Adrenal gland (tissue), 12 donors: ENCODE data around the gene SBNO2. TPM values are rescaled to one million over a fixed set of nuclear protein-coding genes. Genes with fewer than 3 reads are reported as not detected.

ENCODE experiments used
- DNase-seq, 7 donors: peaks; one replicate each; pipeline ENCODE4 v3.0.0-alpha.2; 2019 to 2020
- H3K27ac ChIP-seq, 5 donors: fragments of 200-600 bp; sonication (generic) in 4 of 5; 1 replicate in 3 of 5; 2 replicates in 2 of 5; pipeline versions ENCODE4 v1.5.1 to v1.8.0; 2016 to 2020; ENCODE audit warnings: mild to moderate bottlenecking in 1 of 5
- H3K27me3 ChIP-seq: fragments of 200-600 bp; 2 replicates; pipeline ENCODE4 v1.8.0; 2021
- H3K36me3 ChIP-seq, 2 donors: fragments of 200-600 bp; replicated peaks in 1 of 2; 1 replicate in 1 of 2; 2 replicates in 1 of 2; pipeline versions ENCODE4 v1.5.1 to v1.8.0; 2018 to 2022
- H3K4me1 ChIP-seq, 2 donors: fragments of 200-600 bp; replicated peaks in 1 of 2; 1 replicate in 1 of 2; 2 replicates in 1 of 2; pipeline versions ENCODE4 v1.5.1 to v1.8.0; 2018 to 2021
- H3K4me3 ChIP-seq, 4 donors: fragments of 200-600 bp; sonication (generic) in 3 of 4; one replicate each; pipeline ENCODE4 v1.5.1; 2016 to 2018
- H3K9me3 ChIP-seq, 3 donors: fragments of 200-600 bp; sonication (generic) in 1 of 3; replicated peaks in 1 of 3; 1 replicate in 2 of 3; 2 replicates in 1 of 3; pipeline versions ENCODE4 v1.5.1 to v1.8.0; 2016 to 2021
- CTCF ChIP-seq, 6 experiments: fragments of 450-650 bp in 4 of 6; fragments of 200-600 bp in 2 of 6; sonication (generic) in 1 of 6; IDR thresholded peaks; 1 replicate in 5 of 6; 2 replicates in 1 of 6; pipeline versions ENCODE4 v1.5.1 to v1.8.0; 2016 to 2021; ENCODE audit warnings: antibody characterized with exemption in 6 of 6, mild to moderate bottlenecking in 2 of 6, moderate library complexity in 1 of 6
- POLR2A ChIP-seq, 2 donors: fragments of 450-650 bp; IDR thresholded peaks; one replicate each; pipeline ENCODE4 v1.6.1; 2017; ENCODE audit warnings: antibody characterized with exemption in 2 of 2, mild to moderate bottlenecking in 2 of 2, moderate library complexity in 1 of 2
- WGBS, 4 donors: extraction: QIAGEN DNeasy Blood & Tissue Kit in 2 of 4; methylation state at CpG; one replicate each; pipeline versions ENCODE4 v1.1.5 to v1.1.7; 2013 to 2017; 5-methylcytosine and 5-hydroxymethylcytosine counted together
- intact Hi-C, 2 donors: fragments of 100-400 bp; cut with DNase I; formaldehyde crosslinking; loops; one replicate each; pipeline versions ENCODE4 v1.14.1 to v1.15.0; 2022 to 2023
- polyA plus RNA-seq, 3 donors: library from polyadenylated mRNA; stranded (reverse); fragments of 200-250 nt in 2 of 3; fragments of 350-450 nt in 1 of 3; fragmentation: Illumina TruSeq in 1 of 3; extraction: RNeasy Lipid Tissue Mini Kit (QIAGEN cat#74804) in 1 of 3; gene quantifications; one replicate each; pipeline ENCODE4 v1.2.3, GENCODE V29; 2013 to 2014
- total RNA-seq, 9 donors: library from RNA; depleted of rRNA in 4 of 9; stranded (reverse); fragments of >200 nt in 4 of 9; fragments of 120-200 nt in 1 of 9; fragmentation: NEBNext Ultra II Directional in 1 of 9; extraction: Animal tissue kit (Norgen Biotek cat#: 25700) in 1 of 9; gene quantifications; one replicate each; pipeline versions ENCODE4 v1.1.0 to v1.2.4, GENCODE V29; 2013 to 2023
- donor health status: healthy with polysubstance abuse.
- donor health status: Bipolar disorder and iron deficiency.
- donor health status: DM: yes; HTN: yes; CAD: no.
- donor health status: DM: no; HTN: no; CAD: no.
- donor health status: DM: no; HTN: no; CAD: no.
- donor health status: DM: yes; HTN: yes; CAD: no.

SBNO2 gene
- total and polyA plus RNA-seq, 12 donors = 13.6 to 176 (median 74.7) TPM

- peaks cover 0 to 5% of the 10 kb centered on the region in 2 donors for H3K36me3 ChIP-seq
- H3K4me1 ChIP-seq = peaks cover 46 to 56% of the 10 kb centered on the region in 2 donors
- no peak for TF ChIP-seq CTCF (IDR thresholded peaks at IDR 0.05)
- TF ChIP-seq POLR2A (IDR thresholded peaks at IDR 0.05) = no peak
- H3K27ac ChIP-seq = peak overlapping the region in 4 of 5 donors; percentile 74 to 88 (median 82)
- H3K27me3 ChIP-seq = no peaks in the 10 kb centered on the region
- no peak overlapping the region for H3K4me3 ChIP-seq
- peak in 2 of 7 donors; percentile 22 to 48 for DNase-seq
- H3K9me3 ChIP-seq = no peaks in the 10 kb centered on the region
- WGBS, 4 donors = 62 to 83% (median 81%) methylated on average over 11 to 20 of the region's 20 CpGs
- intact Hi-C loops = no loop called here
These were observed 10.0 kb downstream of the SBNO2 start for GRCh38 chr19:1163934-1164683.

- Histone ChIP-seq H3K4me1 (peaks cover 39 to 53% of the 10 kb centered on the region in 2 donors), H3K4me3 (no peak overlapping the region), H3K27ac (peak overlapping the region; percentile 53 to 88 (median 79)), H3K9me3 (no peaks in the 10 kb centered on the region), H3K27me3 (no peaks in the 10 kb centered on the region), H3K36me3 (peaks cover 0 to 5% of the 10 kb centered on the region in 2 donors)
- no peak for TF ChIP-seq CTCF (IDR thresholded peaks at IDR 0.05)
- no peak for TF ChIP-seq POLR2A (IDR thresholded peaks at IDR 0.05)
- 68 to 80% (median 72%) methylated on average over 11 to 41 of the region's 41 CpGs for WGBS, 4 donors
- DNase-seq = peak in 4 of 7 donors; percentile 59 to 76 (median 69)
- intact Hi-C loops = no loop called here
These were observed 10.7 kb downstream of the SBNO2 start for GRCh38 chr19:1163283-1163933.

- intact Hi-C loops = no loop called here
- TF ChIP-seq CTCF (IDR thresholded peaks at IDR 0.05) = no peak
- TF ChIP-seq POLR2A (IDR thresholded peaks at IDR 0.05) = no peak
- Histone ChIP-seq H3K36me3 (peaks cover 0 to 5% of the 10 kb centered on the region in 2 donors), H3K27ac (peak overlapping the region; percentile 53 to 88 (median 79)), H3K4me1 (peaks cover 31 to 45% of the 10 kb centered on the region in 2 donors), H3K4me3 (no peak overlapping the region), H3K9me3 (no peaks in the 10 kb centered on the region), H3K27me3 (no peaks in the 10 kb centered on the region)
- DNase-seq = peak in 4 of 7 donors; percentile 61 to 72 (median 68)
- WGBS, 4 donors = 55 to 76% (median 63%) methylated on average over 16 to 26 of the region's 26 CpGs
These were observed 11.4 kb downstream of the SBNO2 start for GRCh38 chr19:1162404-1163282.
